Stimulated activated CD4-positive, alpha-beta T cell treated with anti-CD3 and anti-CD28 coated beads, Interleukin-4, amount 100 ng/mL, for 48 hours (primary cell): ENCODE data around the gene PUM1.
A peak's percentile ranks its signal among the peaks of the same experiment; 100 is the strongest.
"Not testable (repeated sequence)": the region's sequence is repeated elsewhere in the genome, so short reads cannot be mapped to it uniquely, and the experiment has no call there.

Experiments used
- DNase-seq, 2 donors: peaks; one replicate each; pipeline ENCODE4 v3.0.0-alpha.2; 2020; ENCODE audit warnings: low read depth in 2 of 2

Gene PUM1

GRCh38 chr1:31064718-31065309 is 703 bp downstream of the PUM1 start:
- DNase-seq: peak in 1 of 2 donors; percentile 8

- no peak for DNase-seq
Measured at GRCh38 chr1:31064111-31064717, 1.3 kb downstream of the PUM1 start.

GRCh38 chr1:31063631-31064030 is 1.9 kb downstream of the PUM1 start:
- no peak for DNase-seq

- no peak for DNase-seq
Measured at GRCh38 chr1:31062867-31063380, 2.6 kb downstream of the PUM1 start.

DNA sequence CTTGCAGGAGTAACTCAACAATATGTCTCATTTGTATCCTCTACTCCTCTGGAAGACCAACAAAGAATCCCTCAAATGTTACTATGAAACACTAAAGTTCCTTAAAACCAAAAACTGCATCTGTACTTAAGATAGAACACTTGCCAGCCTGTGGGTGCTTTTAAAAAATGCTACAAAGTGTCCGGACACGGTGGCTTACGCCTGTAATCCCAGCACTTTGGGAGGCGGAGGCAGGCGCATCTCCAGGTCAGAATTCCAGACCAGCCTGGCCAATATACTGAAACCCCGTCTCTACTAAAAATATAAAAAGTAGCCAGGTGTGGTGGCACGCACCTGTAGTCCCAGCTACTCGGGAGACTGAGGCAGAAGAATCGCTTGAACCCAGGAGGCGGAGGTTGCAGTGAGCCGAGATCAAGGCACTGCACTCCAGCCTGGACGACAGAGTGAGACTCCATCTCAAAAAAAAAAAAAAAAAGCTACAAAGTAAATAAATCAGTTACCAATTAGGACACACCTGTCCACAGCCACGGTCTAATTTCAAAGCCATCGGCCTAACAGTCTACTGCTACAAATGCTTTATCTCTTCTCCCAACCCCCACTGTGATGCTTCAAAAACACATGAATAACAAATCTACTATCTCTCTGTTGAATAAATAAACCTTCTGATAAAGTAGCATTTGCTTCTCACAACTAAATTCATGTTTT is 3.2 kb downstream of the PUM1 start:
- not testable (repeated sequence) for DNase-seq

DNA sequence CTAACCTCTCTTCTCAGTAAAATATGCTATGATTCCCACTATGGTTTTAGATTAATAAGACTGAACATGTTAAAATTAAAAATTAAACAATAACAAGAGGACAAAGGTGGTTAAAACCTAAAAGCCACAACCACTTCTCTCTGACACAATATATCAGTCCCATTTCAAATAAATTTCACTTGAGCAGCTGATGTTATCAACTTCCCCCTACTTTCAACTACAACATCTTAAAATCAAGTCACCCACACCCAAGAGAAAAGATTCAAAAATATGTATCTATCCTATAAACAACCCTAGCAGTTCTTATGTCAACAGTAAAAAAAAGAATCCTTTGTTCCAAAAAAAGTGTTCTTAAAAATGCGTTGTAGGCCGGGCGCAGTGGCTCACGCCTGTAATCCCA is 7.5 kb downstream of the PUM1 start:
- no peak for DNase-seq

GRCh38 chr1:31055953-31056352 is 9.6 kb downstream of the PUM1 start:
- no peak for DNase-seq

- no peak for DNase-seq
Measured at GRCh38 chr1:31055501-31055900, 10.0 kb downstream of the PUM1 start.

DNA sequence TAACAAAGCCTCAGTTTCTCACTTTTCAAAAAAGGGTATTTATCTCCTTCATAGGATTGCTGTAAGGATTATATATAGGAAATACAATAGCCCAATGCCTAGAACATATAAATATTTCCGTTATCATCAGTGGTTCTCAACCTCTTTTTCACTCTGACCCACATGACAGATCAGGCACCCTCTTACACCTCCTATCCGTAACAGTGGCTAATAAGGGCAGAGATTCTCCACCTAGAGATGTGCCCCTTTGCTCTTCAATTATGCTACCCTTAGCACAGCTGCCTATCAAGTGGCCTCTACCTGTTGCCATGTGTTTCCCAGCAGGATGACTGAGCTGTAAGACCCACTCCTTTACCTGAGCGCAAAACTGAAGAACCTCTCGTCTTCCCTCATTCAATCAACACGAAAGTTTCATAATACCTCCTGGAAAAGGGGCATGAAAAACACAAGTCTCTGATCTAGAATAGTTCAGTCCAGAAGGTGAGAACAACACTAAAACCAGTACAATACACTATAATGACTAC is 10.5 kb downstream of the PUM1 start:
- DNase-seq: no peak

DNA sequence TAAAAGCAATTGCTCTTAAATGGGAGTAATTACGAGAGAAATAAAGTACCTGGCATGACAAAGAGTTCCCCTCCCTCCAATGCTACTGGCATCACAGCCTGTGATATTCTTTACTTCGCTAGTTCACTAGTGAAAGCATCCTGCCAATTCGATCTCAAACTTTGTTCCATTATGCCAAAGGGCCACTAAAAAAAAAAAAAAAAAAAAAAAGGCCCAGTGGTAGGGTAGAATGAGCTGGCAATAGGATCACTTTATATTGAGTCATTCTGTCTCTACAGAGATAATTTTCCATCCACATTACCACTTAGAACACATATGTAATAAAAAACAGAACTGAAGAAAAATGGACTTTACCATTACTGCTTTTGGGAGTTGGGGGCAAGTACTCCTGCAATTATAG is 11.2 kb downstream of the PUM1 start:
- DNase-seq: no peak

DNA sequence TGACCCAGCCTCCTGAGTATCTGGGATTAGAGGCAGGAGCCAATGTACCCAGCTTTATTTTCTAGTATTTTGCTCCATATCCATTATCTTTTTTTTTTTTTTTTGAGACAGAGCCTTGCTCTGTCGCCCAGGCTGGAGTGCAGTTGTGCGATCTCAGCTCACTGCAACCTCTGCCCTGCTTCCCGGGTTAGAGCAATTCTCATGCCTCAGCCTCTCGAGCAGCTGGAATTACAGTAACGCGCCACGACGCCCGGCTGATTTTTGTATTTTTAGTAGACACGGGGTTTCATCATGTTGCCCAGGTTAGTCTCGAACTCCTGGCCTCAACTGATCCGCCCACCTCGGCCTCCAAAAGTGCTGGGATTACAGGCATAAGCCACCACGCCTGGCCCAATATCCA is 12.9 kb downstream of the PUM1 start:
- DNase-seq: not testable (repeated sequence)

DNA sequence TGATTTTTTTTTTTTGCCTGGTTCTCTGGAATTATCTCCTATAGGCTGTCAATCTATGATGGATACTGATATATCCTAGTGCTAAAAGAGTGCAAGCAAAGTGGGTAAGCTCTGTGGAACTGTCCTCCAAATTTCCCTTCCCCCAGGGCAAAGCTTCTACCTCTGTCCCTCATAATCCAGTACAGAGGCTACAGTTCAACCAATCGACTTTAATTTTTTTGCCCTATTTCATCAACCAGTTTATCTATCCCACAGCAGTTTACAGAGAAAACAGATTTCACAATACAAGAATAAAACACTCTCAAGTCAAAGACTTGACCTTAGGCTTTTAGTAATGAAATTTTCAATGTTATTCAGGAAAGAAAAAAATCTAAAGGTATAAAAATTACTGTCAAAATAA is 13.9 kb downstream of the PUM1 start:
- no peak for DNase-seq

DNA sequence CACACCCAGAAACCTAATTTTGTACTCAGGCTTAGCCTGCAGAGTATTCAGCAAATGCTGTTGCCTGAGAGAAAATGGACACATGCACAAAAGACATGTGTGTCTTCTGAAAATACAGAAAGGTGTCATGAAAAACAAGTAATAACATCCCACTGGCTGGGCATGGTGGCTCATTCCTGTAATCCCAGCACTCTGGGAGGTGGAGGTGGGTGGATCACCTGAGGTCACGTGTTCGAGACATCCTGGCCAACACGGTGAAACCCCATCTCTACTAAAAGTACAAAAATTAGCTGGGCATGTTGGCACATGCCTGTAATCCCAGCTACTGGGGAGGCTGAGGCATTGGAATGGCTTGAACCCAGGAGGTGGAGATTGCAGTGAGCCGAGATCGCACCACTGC is 18.0 kb downstream of the PUM1 start:
- not testable (repeated sequence) for DNase-seq

GRCh38 chr1:31043631-31044030 is 21.9 kb downstream of the PUM1 start:
- no peak for DNase-seq

GRCh38 chr1:31042656-31043055 is 22.9 kb downstream of the PUM1 start:
- DNase-seq: no peak

- DNase-seq: no peak
Measured at GRCh38 chr1:31041529-31041928, 24.0 kb downstream of the PUM1 start.

- DNase-seq: no peak
Measured at GRCh38 chr1:31040038-31040437, 25.5 kb downstream of the PUM1 start.

DNA sequence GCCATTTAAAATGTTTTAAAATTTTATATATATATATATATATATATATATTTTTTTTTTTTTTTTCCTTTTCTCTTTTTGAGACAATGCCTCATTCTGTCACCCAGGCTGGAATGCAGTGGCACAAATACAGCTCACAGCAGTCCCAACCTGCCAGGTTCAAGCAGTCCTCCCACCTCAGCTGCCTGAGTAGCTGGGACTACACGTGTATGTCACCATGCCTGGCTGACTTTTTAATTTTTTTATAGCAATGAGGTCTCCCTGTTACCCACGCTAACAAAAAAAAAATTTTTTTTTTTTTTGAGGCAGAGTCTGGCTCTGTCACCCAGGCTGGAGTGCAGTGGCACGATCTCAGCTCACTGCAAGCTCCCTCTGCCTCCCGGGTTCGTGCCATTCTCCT is 26.6 kb downstream of the PUM1 start:
- not testable (repeated sequence) for DNase-seq

DNA sequence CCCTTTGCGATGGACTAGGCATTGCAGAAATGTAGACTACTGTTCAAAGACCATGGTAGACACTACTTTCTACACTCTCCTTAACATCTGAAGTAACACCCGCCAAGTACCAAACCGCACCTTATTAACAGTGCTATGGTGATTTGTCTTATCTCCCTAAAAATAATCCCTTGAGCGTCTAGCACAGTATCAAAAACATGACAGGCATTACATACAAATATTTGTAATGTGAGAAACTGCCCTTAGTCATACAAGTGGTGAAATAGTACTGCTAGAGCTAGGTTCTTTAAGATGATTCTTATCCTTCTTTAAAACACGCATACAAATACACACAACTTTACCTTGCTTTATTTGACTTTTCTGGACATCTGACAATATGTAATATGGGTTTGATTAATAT is 27.2 kb downstream of the PUM1 start:
- no peak for DNase-seq

DNA sequence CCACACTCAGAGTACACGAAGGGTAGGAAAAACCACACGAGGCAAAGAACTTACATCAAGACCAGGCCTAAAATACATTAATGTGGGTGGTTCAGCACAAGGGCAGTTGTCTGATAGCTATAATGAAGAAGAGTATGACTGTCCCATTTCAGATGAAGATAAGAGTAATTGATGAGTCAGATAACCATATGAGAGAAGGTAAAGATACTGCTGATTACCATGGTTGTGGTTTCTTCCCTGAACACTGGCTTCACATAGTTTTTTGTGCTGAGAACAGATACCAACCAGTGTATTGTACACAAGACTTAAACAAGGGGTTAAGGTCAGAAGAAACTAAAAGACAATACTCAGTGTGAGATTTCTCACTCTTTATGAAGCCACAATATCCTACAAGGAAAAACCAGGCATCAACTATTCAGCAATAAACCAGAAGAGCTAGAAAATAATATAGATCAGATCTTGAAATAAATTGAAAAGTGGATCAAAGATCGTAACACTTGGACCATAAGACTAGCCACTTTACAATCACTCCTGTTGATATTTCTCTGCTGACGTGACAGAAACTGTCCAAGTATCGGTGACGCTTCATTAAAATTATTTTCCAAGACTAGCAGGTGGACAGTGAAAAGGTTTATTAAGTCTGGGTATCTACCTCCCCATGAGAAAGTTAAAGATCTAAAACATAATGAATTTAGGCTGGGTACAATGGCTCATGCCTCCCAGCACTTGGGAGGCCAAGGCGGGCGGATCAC is 28.6 kb downstream of the PUM1 start:
- DNase-seq: no peak

DNA sequence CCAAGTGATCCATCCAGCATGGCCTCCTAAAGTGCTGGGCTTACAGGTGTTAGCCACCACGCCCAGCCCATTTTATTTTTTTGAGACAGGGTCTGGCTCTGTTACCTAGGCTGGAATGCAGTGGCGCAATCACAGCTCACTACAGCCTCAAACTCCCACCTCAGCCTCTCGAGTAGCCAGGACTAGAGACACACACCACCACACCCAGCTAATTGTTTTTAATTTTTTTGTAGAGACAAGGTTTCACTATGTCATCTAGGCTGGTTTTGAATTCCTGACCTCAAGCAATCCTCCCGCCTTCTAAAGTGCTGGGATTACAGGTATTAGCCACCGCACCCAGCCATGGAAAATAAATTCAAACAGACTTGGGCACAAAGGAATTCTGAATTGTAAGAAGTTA is 31.9 kb downstream of the PUM1 start:
- no peak for DNase-seq

- DNase-seq: no peak
Measured at GRCh38 chr1:31032266-31032665, 33.3 kb downstream of the PUM1 start.
